A549 (cell line): Measurements from ENCODE around the gene ROBO1.

Experiments used
- CTCF ChIP-seq: fragments of >200 bp; sonication (Bioruptor Twin); formaldehyde crosslinking; IDR thresholded peaks from 3 replicates; pipeline ENCODE4 v1.5.1; 2016
- EP300 ChIP-seq, 2 experiments: fragments of >200 bp; sonication (Bioruptor Twin); formaldehyde crosslinking; IDR thresholded peaks; 2 replicates in 1 of 2; 3 replicates in 1 of 2; pipeline ENCODE4 v1.6.1; 2016 to 2017
- MAFK ChIP-seq: fragments of 450-650 bp; IDR thresholded peaks from 2 replicates; pipeline ENCODE4 v1.6.1; 2014; ENCODE audit not compliant: partially characterized antibody
- MAZ ChIP-seq: fragments of 150-350 bp; IDR thresholded peaks from 2 replicates; pipeline ENCODE4 v1.6.1; 2014; ENCODE audit warnings: antibody characterized with exemption, low read depth, low read length, borderline replicate concordance
- PHF8 ChIP-seq: fragments of 200-600 bp; sonication (generic); IDR thresholded peaks from 2 replicates; pipeline ENCODE4 v1.6.1; 2016; ENCODE audit warnings: low read depth, mild to moderate bottlenecking, antibody characterized with exemption, moderate library complexity, borderline replicate concordance
- POLR2A ChIP-seq: IDR thresholded peaks from 2 replicates; pipeline ENCODE4 v1.6.1; 2012; ENCODE audit warnings: mild to moderate bottlenecking, low read length
- RAD21 ChIP-seq, 2 experiments: fragments of >200 bp in 1 of 2; sonication (Bioruptor Twin) in 1 of 2; formaldehyde crosslinking in 1 of 2; IDR thresholded peaks in 1 of 2; conservative IDR thresholded peaks in 1 of 2; 2 replicates in 1 of 2; 3 replicates in 1 of 2; pipeline ENCODE4 v1.6.1; 2012 to 2018; ENCODE audit warnings: inconsistent platforms in 1 of 2
- RFX5 ChIP-seq: fragments of 450-650 bp; IDR thresholded peaks from 2 replicates; pipeline ENCODE4 v1.7.1; 2014; ENCODE audit warnings: antibody characterized with exemption, mild to moderate bottlenecking, moderate library complexity
- SMC3 ChIP-seq: fragments of >200 bp; sonication (Bioruptor Twin); formaldehyde crosslinking; IDR thresholded peaks from 3 replicates; pipeline ENCODE4 v1.6.1; 2018; ENCODE audit warnings: inconsistent platforms
- SREBF2 ChIP-seq: fragments of 450-650 bp; IDR thresholded peaks from 2 replicates; pipeline ENCODE4 v1.6.1; 2014; ENCODE audit warnings: mild to moderate bottlenecking, moderate library complexity
- TFCP2L1 ChIP-seq: fragments of 250-450 bp; sonication (Bioruptor Pico); IDR thresholded peaks from 2 replicates; pipeline ENCODE4 v1.5.0; 2021; ENCODE audit warnings: mild to moderate bottlenecking
- USF2 ChIP-seq: fragments of 450-650 bp; IDR thresholded peaks from 2 replicates; pipeline ENCODE4 v1.6.1; 2014; ENCODE audit warnings: antibody characterized with exemption

- TF ChIP-seq TFCP2L1 (CRISPR knock-in tag) (no peak), PHF8 (no peak), SMC3 (no peak), SREBF2 (no peak), EP300 (IDR thresholded peaks at IDR 0.05) (no peak), MAFK (no peak), CTCF (no peak), RFX5 (no peak), RAD21 (conservative IDR thresholded peaks at IDR 0.05 in 1 of 2, IDR thresholded peaks at IDR 0.05 in 1 of 2) (no peak), POLR2A (no peak), MAZ (no peak), USF2 (no peak)
These were observed 537.5 kb downstream of the ROBO1 start for GRCh38 chr3:79230266-79230665.
